Measurements from ENCODE around the gene SNRNP40.

DNA sequence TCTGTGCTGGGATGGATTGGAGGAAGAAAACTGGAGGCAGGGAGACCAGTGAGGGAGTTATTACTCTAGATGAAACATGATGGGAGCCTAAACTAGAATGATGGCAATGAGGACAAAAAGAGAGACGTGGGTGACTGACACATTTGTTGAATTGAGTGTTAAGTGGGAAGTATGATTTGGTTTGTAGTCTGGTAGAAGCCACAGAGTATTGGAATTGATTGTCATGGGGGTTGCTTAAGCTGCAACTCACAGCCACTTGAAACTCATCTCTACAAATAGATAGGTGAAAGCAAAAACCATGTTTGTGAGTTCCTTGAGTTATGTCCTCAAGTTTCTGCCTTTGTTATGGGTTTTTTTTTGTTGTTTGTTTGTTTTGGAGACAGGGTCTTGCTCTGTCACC is 47.9 kb upstream of the SNRNP40 start:
- TF ChIP-seq, protein P1, sequence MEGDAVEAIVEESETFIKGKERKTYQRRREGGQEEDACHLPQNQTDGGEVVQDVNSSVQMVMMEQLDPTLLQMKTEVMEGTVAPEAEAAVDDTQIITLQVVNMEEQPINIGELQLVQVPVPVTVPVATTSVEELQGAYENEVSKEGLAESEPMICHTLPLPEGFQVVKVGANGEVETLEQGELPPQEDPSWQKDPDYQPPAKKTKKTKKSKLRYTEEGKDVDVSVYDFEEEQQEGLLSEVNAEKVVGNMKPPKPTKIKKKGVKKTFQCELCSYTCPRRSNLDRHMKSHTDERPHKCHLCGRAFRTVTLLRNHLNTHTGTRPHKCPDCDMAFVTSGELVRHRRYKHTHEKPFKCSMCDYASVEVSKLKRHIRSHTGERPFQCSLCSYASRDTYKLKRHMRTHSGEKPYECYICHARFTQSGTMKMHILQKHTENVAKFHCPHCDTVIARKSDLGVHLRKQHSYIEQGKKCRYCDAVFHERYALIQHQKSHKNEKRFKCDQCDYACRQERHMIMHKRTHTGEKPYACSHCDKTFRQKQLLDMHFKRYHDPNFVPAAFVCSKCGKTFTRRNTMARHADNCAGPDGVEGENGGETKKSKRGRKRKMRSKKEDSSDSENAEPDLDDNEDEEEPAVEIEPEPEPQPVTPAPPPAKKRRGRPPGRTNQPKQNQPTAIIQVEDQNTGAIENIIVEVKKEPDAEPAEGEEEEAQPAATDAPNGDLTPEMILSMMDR (conservative IDR thresholded peaks at IDR 0.05; ENCODE audit: low read length) = no peak
- no peak for TF ChIP-seq EZH2phosphoT487 (IDR thresholded peaks at IDR 0.05; ENCODE audit: borderline replicate concordance, low read depth, low read length)

Data from OCI-LY7 (cell line).